Tibial nerve (tissue), 4 donors: ENCODE measurements around the gene VPS4A. TPM values are rescaled to one million over a fixed set of nuclear protein-coding genes. Genes with fewer than 3 reads are reported as not detected.

Experiments used
- DNase-seq, 2 donors: peaks; one replicate each; pipeline ENCODE4 v3.0.0-alpha.2; 2019; ENCODE audit warnings: low spot score in 2 of 2
- H3K27ac ChIP-seq, 4 donors: fragments of 200-600 bp; sonication (generic) in 3 of 4; one replicate each; pipeline ENCODE4 v1.5.1; 2017 to 2019; ENCODE audit warnings: mild to moderate bottlenecking in 1 of 4
- H3K27me3 ChIP-seq, 2 donors: fragments of 200-600 bp; sonication (generic) in 1 of 2; one replicate each; pipeline versions ENCODE4 v1.5.1 to v1.6.0; 2017 to 2019
- H3K36me3 ChIP-seq, 3 donors: fragments of 200-600 bp; sonication (generic); one replicate each; pipeline ENCODE4 v1.5.1; 2018 to 2019
- H3K4me1 ChIP-seq, 4 donors: fragments of 200-600 bp; sonication (generic) in 3 of 4; one replicate each; pipeline ENCODE4 v1.5.1; 2017 to 2019
- H3K4me3 ChIP-seq, 4 donors: fragments of 200-600 bp; sonication (generic) in 3 of 4; one replicate each; pipeline ENCODE4 v1.5.1; 2017 to 2019; ENCODE audit warnings: mild to moderate bottlenecking in 1 of 4, moderate library complexity in 1 of 4
- H3K9me3 ChIP-seq, 4 donors: fragments of 200-600 bp; sonication (generic) in 3 of 4; one replicate each; pipeline ENCODE4 v1.5.1; 2017 to 2019
- CTCF ChIP-seq, 5 experiments: fragments of 200-600 bp in 3 of 5; fragments of 450-650 bp in 2 of 5; sonication (generic) in 3 of 5; IDR thresholded peaks; one replicate each; pipeline ENCODE4 v1.5.1; 2016 to 2019; ENCODE audit warnings: antibody characterized with exemption in 5 of 5, mild to moderate bottlenecking in 3 of 5, moderate library complexity in 2 of 5
- EP300 ChIP-seq, 2 donors: sonication (generic); formaldehyde crosslinking; IDR thresholded peaks; one replicate each; pipeline ENCODE4 v1.6.1; 2017; ENCODE audit warnings: antibody characterized with exemption in 2 of 2, mild to moderate bottlenecking in 1 of 2
- POLR2A ChIP-seq, 2 donors: fragments of 450-650 bp; IDR thresholded peaks; one replicate each; pipeline ENCODE4 v1.6.1; 2017; ENCODE audit warnings: antibody characterized with exemption in 2 of 2, mild to moderate bottlenecking in 2 of 2, moderate library complexity in 2 of 2
- whole genome bisulfite sequencing, 2 donors: methylation state at CpG; one replicate each; pipeline ENCODE4 v1.1.5; 2018; 5-methylcytosine and 5-hydroxymethylcytosine counted together
- total RNA-seq, 4 donors: library from RNA; depleted of rRNA; stranded (reverse); fragments of >200 nt; gene quantifications; one replicate each; pipeline ENCODE4 v1.1.0, GENCODE V29; 2016

The VPS4A gene
- total RNA-seq, 4 donors from 2014 or later = 35.4 to 47.2 (median 43.5) TPM

GRCh38 chr16:69298261-69298660 is 12.9 kb upstream of the VPS4A start:
- Histone ChIP-seq H3K4me1 (no peaks in the 10 kb centered on the region), H3K27ac (no peak overlapping the region), H3K27me3 (no peaks in the 10 kb centered on the region), H3K4me3 (no peak overlapping the region), H3K9me3 (no peaks in the 10 kb centered on the region), H3K36me3 (peaks cover 0 to 45% (median 0%) of the 10 kb centered on the region in 3 donors)
- TF ChIP-seq EP300 (IDR thresholded peaks at IDR 0.05) (no peak), POLR2A (IDR thresholded peaks at IDR 0.05) (no peak), CTCF (IDR thresholded peaks at IDR 0.05) (no peak)
- 96 to 98% methylated on average over 4 of the region's 4 CpGs for WGBS, 2 donors
- DNase-seq = no peak

GRCh38 chr16:69301187-69301586 is 10.0 kb upstream of the VPS4A start:
- TF ChIP-seq CTCF (IDR thresholded peaks at IDR 0.05) (no peak), POLR2A (IDR thresholded peaks at IDR 0.05) (no peak), EP300 (IDR thresholded peaks at IDR 0.05) (no peak)
- DNase-seq = no peak
- H3K4me3 ChIP-seq = no peak overlapping the region
- 20 to 43% methylated on average over 1 of the region's 1 CpG for WGBS, 2 donors
- no peaks in the 10 kb centered on the region for H3K9me3 ChIP-seq
- no peaks in the 10 kb centered on the region for H3K27me3 ChIP-seq
- peaks cover 0 to 51% (median 0%) of the 10 kb centered on the region in 3 donors for H3K36me3 ChIP-seq
- H3K4me1 ChIP-seq = no peaks in the 10 kb centered on the region
- H3K27ac ChIP-seq = no peak overlapping the region

DNA sequence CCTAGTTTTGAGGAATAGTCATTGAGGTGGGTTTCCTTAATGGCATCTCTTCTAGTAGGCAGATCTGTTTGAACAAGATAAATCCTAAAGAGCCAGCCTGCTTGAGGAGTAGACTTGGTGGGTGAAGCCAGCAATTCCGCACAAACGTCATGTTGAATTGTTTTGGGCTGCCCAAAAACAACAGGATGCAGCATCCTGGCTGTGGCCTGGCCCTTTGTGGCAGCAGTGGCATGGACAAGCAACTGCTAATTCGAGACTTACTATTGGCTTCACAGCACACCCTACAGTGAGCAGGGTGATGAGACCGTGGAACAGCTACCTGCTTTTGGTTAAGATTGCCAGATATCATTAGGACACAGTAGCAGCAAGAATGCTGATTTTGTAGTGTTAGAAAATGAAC is 9.3 kb upstream of the VPS4A start:
- DNase-seq = no peak
- Histone ChIP-seq H3K4me1 (no peaks in the 10 kb centered on the region), H3K4me3 (no peak overlapping the region), H3K27me3 (no peaks in the 10 kb centered on the region), H3K36me3 (peaks cover 0 to 51% (median 0%) of the 10 kb centered on the region in 3 donors), H3K27ac (no peak overlapping the region), H3K9me3 (no peaks in the 10 kb centered on the region)
- TF ChIP-seq POLR2A (IDR thresholded peaks at IDR 0.05) (no peak), EP300 (IDR thresholded peaks at IDR 0.05) (no peak), CTCF (IDR thresholded peaks at IDR 0.05) (no peak)
- 86 to 89% methylated on average over 4 of the region's 4 CpGs for WGBS, 2 donors

DNA sequence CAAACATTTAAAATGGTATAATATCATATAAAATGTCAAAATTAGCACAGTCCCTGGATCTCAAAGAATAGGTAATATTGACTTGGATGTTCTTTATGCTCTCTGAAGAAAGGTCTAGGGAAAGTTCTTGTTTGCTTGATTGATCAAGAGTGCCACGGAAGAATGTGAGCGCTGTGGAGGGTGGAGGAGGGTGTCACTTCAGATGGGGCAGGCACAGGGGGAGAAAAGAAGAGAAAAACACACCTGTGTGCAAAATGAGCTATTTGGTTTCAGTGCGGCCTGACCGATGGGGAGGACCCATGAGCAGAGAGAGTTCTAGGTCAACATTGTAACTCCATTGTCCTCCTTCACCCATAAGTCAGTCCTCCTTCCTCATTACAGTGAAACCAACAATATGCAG is 8.8 kb upstream of the VPS4A start:
- H3K27me3 ChIP-seq = no peaks in the 10 kb centered on the region
- no peaks in the 10 kb centered on the region for H3K4me1 ChIP-seq
- H3K27ac ChIP-seq = no peak overlapping the region
- no peak for DNase-seq
- H3K9me3 ChIP-seq = no peaks in the 10 kb centered on the region
- peaks cover 0 to 50% (median 0%) of the 10 kb centered on the region in 3 donors for H3K36me3 ChIP-seq
- 89 to 91% methylated on average over 4 of the region's 4 CpGs for WGBS, 2 donors
- no peak overlapping the region for H3K4me3 ChIP-seq
- TF ChIP-seq CTCF (IDR thresholded peaks at IDR 0.05) = no peak
- TF ChIP-seq EP300 (IDR thresholded peaks at IDR 0.05) = no peak
- TF ChIP-seq POLR2A (IDR thresholded peaks at IDR 0.05) = no peak

DNA sequence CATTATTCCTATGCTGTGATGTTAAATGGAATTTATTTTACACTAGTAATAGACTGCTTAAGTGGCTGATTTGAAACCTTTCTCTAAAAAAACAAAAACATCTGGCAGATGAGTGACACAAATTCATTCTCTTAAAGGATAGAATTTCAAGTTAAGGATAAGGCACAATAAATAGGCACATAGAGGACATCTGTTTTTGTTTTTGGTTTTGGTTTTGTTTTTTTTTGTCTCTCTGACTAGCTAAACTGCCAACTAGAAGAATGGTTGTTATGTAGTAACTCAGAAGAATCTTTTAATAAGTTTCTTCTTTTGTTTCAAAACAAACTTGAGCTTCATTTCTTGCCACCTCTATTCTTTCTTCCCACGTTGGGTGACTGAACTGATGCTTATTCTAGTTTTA is 5.1 kb upstream of the VPS4A start:
- Histone ChIP-seq H3K27ac (no peak overlapping the region), H3K4me1 (peaks cover 0 to 10% (median 5%) of the 10 kb centered on the region in 4 donors), H3K36me3 (peaks cover 0 to 16% (median 0%) of the 10 kb centered on the region in 3 donors), H3K9me3 (no peaks in the 10 kb centered on the region), H3K27me3 (no peaks in the 10 kb centered on the region), H3K4me3 (no peak overlapping the region)
- TF ChIP-seq EP300 (IDR thresholded peaks at IDR 0.05) (no peak), POLR2A (IDR thresholded peaks at IDR 0.05) (no peak), CTCF (IDR thresholded peaks at IDR 0.05) (no peak)
- DNase-seq = no peak
- WGBS, 2 donors = 36 to 59% methylated on average over 1 of the region's 1 CpG
